Activated T-helper 17 cell treated with anti-CD3 and anti-CD28 coated beads, Interleukin-2, amount 50 U/mL, for 72 hours (primary cell): ENCODE data around the gene HDLBP. TPM values are rescaled to one million over a fixed set of nuclear protein-coding genes. Genes with fewer than 3 reads are reported as not detected.

Experiments
- ATAC-seq: fragments of 150-1000 bp; cut with Tn5 transposase; replicated peaks from 2 replicates; pipeline ENCODE4 v1.10.0; 2021; ENCODE audit warnings: mild to moderate bottlenecking, moderate library complexity
- H3K27ac Mint-ChIP-seq: one replicate; pipeline ENCODE4 v1.8.0; 2022; ENCODE audit warnings: mixed read lengths
- H3K27me3 Mint-ChIP-seq: one replicate; pipeline ENCODE4 v1.8.0; 2022; ENCODE audit warnings: mixed read lengths
- H3K36me3 Mint-ChIP-seq: one replicate; pipeline ENCODE4 v1.8.0; 2022; ENCODE audit warnings: low read depth, mild to moderate bottlenecking, mixed read lengths
- H3K4me1 Mint-ChIP-seq: one replicate; pipeline ENCODE4 v1.8.0; 2022; ENCODE audit warnings: mixed read lengths
- H3K4me3 Mint-ChIP-seq: one replicate; pipeline ENCODE4 v1.8.0; 2022; ENCODE audit warnings: mild to moderate bottlenecking, mixed read lengths
- H3K9me3 Mint-ChIP-seq: one replicate; pipeline ENCODE4 v1.8.0; 2022; ENCODE audit warnings: mixed read lengths
- total RNA-seq, 2 donors: library from RNA; stranded (reverse); gene quantifications; one replicate each; pipeline ENCODE4 v1.2.3, GENCODE V29; 2022

The HDLBP gene
- total RNA-seq, 2 donors from 2014 or later, result 303 to 319 TPM

DNA sequence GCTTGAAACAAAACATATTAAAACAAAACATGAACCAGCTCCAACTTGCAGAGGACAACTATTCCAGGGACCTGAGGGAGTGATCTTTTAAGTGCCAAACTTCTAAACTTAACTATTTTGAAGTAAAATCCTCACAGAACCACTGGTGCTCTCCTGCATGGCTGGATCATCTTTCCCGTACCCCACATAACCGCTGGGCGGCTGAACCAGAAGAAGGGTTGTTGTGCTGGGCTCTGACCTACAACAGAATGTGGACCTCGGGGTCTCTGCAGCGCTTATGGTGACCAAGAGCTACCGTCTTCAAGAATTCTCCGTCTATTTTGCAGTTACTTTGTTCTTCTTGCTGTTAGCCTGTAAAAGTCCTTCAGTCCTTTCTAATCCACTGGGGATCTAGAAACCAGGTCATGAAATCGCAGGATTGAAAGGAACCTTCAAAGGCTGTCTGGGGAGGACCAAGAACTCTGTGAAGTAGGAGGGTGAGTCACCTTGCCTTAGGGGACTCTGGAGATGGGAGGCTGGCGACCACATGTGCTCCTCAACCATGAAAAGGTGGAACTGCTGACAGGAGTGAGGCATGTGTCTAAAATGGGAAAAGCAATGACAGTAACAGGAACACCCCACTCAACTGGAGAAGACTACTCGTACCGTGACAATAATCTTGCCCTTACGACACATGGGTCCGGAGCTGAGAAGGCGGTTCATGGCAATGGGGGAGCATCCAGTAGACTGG is 46.6 kb downstream of the HDLBP start:
- no peak overlapping the region for H3K4me3 Mint-ChIP-seq
- peaks cover 41% of the 10 kb centered on the region for H3K4me1 Mint-ChIP-seq
- H3K36me3 Mint-ChIP-seq, result peaks cover 69% of the 10 kb centered on the region
- no peaks in the 10 kb centered on the region for H3K27me3 Mint-ChIP-seq
- no peak overlapping the region for H3K27ac Mint-ChIP-seq
- H3K9me3 Mint-ChIP-seq, result no peaks in the 10 kb centered on the region
- ATAC-seq, result no peak

DNA sequence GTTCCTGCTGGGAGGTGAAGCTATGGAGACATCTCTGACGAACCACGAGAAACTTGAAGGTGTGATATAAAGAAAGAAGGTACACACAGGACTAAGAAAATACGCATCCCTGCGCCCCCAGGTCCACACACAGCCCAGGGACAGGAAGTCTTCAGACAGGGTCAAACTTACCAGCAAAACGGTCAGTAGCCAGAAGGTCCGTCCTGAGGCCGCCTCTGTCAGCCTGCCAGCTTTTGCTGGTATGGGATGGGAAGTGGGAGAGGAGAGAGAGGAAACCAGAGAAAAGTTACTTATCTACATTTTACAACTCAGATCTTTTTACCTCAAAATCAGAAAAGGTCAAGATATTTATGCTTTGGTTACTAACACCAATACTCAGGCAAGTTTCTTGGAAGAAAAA is 47.2 kb downstream of the HDLBP start:
- H3K4me3 Mint-ChIP-seq, result no peak overlapping the region
- H3K27me3 Mint-ChIP-seq, result no peaks in the 10 kb centered on the region
- peak overlapping the region; percentile 72 for H3K27ac Mint-ChIP-seq
- no peak for ATAC-seq
- H3K36me3 Mint-ChIP-seq, result peaks cover 75% of the 10 kb centered on the region
- no peaks in the 10 kb centered on the region for H3K9me3 Mint-ChIP-seq
- peaks cover 36% of the 10 kb centered on the region for H3K4me1 Mint-ChIP-seq

DNA sequence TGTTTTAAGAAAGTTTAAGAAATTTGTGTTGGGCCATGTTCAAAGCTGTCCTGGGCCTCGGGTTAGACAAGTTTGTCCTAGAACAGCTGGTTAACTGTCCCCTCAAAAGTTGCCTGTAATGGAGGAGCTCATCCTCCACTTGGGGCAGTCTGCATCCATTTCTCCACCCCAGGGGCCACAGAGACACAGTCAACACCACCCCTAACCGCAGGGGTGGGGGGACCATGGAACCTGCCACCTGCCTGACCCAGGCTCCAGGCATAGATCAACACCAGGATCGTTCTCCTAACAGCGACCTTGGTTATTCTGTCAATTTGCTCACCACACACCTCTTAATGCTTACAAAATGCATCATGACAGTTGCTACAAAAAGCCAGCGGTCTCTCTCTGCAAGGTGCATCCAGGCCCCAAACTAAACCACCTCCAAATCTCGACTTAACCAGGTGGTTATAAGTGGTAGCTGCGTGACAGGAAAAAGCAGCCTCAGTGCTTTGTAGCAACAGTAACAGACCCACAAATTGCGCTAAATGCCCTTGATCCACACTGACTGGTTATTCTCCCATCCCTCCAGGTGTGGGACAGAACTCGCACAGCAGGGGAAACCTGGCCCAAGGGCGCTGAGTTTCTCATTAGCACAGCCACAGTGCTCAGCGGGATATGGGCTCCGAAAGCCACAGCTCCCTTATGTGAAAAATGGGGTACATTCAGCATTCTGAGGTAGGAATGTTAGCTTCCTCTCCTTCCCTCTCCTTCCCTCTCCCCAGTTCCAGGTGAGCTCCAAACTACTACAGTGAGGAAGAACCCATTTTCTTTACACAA is 48.0 kb downstream of the HDLBP start:
- no peak for ATAC-seq
- Mint-ChIP-seq H3K4me3 (no peak overlapping the region), H3K27ac (peak overlapping the region; percentile 72), H3K36me3 (peaks cover 83% of the 10 kb centered on the region), H3K27me3 (no peaks in the 10 kb centered on the region), H3K4me1 (peaks cover 33% of the 10 kb centered on the region), H3K9me3 (no peaks in the 10 kb centered on the region)

DNA sequence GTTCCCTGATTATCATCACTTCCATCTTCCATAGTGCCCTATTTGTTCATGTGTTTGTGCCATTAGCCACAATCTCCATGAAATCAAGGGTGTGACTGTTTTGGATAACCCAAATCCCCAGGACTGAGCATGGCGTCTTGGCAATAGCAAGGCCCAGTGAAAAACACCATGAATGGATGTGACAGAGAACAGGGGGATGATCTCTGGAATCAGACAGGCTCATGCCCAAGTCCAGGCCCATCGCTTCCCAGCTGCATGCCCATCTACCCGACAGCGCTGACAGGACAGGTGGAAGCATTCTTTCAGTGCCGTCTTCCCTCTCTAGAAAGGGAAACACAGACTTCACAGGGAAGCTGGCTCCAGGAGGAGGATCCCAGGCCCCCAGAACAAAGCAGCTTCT is 50.0 kb downstream of the HDLBP start:
- ATAC-seq, result no peak
- H3K9me3 Mint-ChIP-seq, result no peaks in the 10 kb centered on the region
- no peaks in the 10 kb centered on the region for H3K27me3 Mint-ChIP-seq
- no peak overlapping the region for H3K27ac Mint-ChIP-seq
- no peak overlapping the region for H3K4me3 Mint-ChIP-seq
- peaks cover 21% of the 10 kb centered on the region for H3K4me1 Mint-ChIP-seq
- peaks cover 96% of the 10 kb centered on the region for H3K36me3 Mint-ChIP-seq

DNA sequence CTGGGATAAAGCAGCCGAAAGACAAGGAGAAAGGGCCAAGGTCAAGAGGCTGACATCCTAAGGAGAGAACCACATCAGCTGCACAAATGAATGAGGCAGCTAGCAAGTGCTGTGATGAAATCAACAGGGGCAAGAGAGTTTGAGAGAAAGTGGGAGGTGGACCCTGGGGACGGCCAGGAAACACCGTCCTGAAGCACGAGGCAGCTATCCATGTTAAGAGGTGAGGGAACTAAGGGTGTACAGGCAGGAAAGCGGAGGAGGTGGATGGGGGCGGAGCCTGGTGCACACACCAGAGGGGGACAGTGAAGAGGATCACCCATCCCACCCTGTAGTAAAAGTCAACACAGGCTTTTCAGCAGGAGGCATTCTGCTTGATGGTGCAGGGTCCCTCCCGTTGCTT is 52.4 kb downstream of the HDLBP start:
- Mint-ChIP-seq H3K27me3 (no peaks in the 10 kb centered on the region), H3K36me3 (peaks cover 100% of the 10 kb centered on the region), H3K4me3 (no peak overlapping the region), H3K27ac (peak overlapping the region; percentile 16), H3K4me1 (peaks cover 14% of the 10 kb centered on the region), H3K9me3 (no peaks in the 10 kb centered on the region)
- ATAC-seq, result no peak

DNA sequence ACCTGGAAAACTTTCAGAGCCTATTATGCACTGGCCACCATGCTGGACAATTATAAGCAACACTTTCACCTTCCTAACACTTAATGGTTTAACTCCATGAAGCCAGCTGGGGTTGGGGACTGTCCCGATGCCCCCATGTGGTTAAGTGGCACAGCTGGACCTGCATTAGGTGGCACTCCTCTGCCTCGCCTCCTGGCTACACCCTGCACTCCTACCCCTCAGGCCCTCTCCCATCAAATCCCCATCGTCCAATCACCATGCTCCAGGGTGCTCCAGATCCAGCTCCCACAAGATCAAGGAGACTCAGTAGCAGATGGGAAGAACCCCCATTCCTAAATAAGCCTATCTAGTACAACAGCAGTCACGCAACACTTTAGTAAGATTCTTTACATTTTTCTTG is 53.8 kb downstream of the HDLBP start:
- H3K4me1 Mint-ChIP-seq, result peaks cover 2% of the 10 kb centered on the region
- H3K9me3 Mint-ChIP-seq, result no peaks in the 10 kb centered on the region
- no peaks in the 10 kb centered on the region for H3K27me3 Mint-ChIP-seq
- no peak overlapping the region for H3K4me3 Mint-ChIP-seq
- no peak for ATAC-seq
- peaks cover 99% of the 10 kb centered on the region for H3K36me3 Mint-ChIP-seq
- no peak overlapping the region for H3K27ac Mint-ChIP-seq

DNA sequence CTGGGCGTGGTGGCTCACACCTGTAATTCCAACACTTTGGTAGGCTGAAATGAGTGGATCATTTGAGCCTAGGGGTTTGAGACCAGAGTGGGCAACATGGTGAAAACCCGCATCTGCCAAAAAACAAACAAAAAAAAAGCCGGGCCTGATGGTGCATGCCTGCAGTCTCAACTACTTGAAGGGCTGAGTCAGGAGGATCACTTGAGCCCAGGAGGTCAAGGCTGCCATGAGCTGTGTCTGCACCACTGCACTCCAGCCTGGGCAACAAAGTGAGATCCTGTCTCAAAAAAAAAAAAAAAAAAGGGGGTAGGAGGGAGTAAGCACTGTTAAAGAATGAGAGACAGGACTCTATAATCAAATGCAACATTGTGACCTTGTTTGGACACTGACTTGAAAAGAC is 54.6 kb downstream of the HDLBP start:
- no peaks in the 10 kb centered on the region for H3K27me3 Mint-ChIP-seq
- H3K4me1 Mint-ChIP-seq, result no peaks in the 10 kb centered on the region
- ATAC-seq, result no peak
- H3K27ac Mint-ChIP-seq, result no peak overlapping the region
- peaks cover 99% of the 10 kb centered on the region for H3K36me3 Mint-ChIP-seq
- H3K4me3 Mint-ChIP-seq, result no peak overlapping the region
- H3K9me3 Mint-ChIP-seq, result no peaks in the 10 kb centered on the region

DNA sequence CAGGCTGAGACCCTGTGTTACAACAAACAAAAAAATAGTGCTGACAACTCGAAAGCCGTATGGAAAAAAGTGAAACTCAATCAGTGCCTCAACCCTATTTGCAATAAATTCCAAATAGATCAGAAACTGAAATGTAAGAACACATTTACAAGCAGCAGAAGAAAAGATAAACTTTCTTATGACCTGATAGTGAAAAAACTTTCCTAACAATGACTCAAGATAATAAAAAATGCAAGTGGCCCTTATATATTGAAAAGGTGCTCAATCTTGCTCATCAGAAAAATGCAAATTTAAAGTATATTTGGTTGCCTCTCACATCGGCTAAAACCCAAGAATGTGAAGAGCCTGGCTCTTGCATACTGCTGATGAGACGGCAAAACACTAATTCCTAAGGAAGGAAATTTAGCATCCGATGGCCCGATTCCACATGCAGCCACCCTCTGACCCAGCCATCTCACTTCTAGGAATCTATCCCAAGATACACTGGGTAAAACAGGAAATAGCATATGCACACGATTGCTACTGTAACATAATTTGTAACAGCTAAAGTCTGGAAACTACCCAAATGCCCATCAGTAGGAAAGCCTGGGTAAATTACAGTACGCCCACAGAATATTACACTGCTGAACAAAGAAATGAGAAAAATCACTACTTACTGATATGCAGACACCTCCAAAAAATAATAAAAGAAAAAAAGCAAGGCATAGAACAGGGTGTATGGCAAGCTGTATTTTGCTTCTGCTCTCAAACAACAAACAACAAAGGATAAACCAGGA is 56.8 kb downstream of the HDLBP start:
- H3K9me3 Mint-ChIP-seq, result no peaks in the 10 kb centered on the region
- peak overlapping the region; percentile 7 for H3K27ac Mint-ChIP-seq
- no peaks in the 10 kb centered on the region for H3K4me1 Mint-ChIP-seq
- no peaks in the 10 kb centered on the region for H3K27me3 Mint-ChIP-seq
- H3K4me3 Mint-ChIP-seq, result no peak overlapping the region
- no peak for ATAC-seq
- H3K36me3 Mint-ChIP-seq, result peaks cover 99% of the 10 kb centered on the region

DNA sequence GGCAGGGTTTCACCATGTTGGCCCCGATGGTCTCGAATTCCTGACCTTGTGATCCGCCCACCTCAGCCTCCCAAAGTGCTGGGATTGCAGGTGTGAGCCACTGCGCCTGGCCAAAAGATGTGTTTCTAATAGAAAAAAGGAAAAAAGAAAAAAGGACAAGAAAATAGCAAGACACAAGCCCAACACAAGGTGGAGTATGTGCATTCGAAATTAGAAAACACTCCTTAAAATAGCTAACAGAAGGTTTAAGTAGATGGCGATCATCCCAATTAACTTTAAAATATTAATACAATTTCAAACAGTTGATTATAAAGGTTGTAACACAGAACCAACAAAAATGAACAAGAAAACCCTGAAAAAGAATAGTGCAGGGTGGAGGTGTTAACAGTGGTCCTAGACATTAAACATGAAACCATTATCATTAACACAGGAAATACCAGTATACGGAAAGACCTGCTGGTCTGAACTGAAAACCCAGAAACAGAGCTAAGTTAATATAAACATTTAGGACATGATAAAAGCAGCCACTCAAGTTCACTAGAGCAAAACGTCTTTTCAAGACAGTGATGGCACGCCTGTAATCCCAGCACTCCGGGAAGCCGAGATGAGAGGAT is 57.9 kb downstream of the HDLBP start:
- Mint-ChIP-seq H3K4me1 (no peaks in the 10 kb centered on the region), H3K27me3 (no peaks in the 10 kb centered on the region), H3K4me3 (no peak overlapping the region), H3K9me3 (no peaks in the 10 kb centered on the region), H3K27ac (no peak overlapping the region), H3K36me3 (peaks cover 99% of the 10 kb centered on the region)
- no peak for ATAC-seq

DNA sequence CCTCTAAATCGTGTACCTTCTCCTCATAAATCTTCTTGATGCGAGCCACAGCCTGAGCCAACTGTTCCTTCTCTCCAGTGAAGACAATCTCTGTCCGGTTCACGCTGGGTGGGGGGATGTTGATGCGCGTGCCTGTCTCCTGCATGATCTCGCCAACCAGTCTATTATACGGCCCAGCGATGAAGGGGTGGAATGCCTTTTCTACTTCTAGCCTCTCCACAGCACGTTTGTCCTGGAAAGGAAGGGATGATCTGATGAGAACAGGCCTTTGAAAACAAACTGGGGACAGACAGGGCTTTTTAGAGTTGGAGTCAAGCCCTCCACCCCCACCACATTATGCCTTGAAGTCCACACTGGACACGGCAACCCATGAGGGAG is 59.3 kb downstream of the HDLBP start:
- H3K4me3 Mint-ChIP-seq, result no peak overlapping the region
- ATAC-seq, result no peak
- no peaks in the 10 kb centered on the region for H3K27me3 Mint-ChIP-seq
- peaks cover 99% of the 10 kb centered on the region for H3K36me3 Mint-ChIP-seq
- no peak overlapping the region for H3K27ac Mint-ChIP-seq
- H3K4me1 Mint-ChIP-seq, result no peaks in the 10 kb centered on the region
- H3K9me3 Mint-ChIP-seq, result no peaks in the 10 kb centered on the region

DNA sequence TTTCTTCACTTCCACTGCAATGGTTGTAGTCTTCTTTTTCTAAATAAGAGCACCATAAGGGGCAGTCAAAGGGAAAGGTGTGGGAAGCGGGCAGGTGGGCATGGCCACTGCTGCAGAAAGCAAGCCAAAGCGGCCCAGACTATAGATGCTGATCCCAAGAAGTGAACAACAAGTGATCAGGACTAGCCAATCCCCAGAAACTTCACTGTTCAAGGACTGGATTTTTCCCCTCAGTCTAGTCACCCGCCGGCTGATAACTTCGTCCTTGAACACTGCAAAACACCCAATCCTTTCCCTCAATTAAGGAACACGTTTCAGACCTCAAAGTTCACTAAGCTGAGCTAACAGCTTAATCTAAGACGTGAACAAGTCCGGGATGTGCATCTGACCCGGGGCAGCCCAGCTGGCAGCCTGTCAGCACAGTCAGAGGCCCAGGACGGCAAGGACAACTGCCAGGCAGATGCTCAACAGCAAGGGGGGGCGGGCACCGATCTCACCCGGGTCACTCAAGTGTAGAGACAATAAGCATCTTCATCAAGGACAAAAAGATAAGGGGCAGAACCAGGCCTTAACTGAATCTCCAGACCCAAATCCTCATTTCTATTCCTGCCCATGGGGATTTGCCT is 59.8 kb downstream of the HDLBP start:
- Mint-ChIP-seq H3K27ac (no peak overlapping the region), H3K27me3 (no peaks in the 10 kb centered on the region), H3K36me3 (peaks cover 99% of the 10 kb centered on the region), H3K4me1 (no peaks in the 10 kb centered on the region), H3K4me3 (no peak overlapping the region), H3K9me3 (no peaks in the 10 kb centered on the region)
- ATAC-seq, result no peak

DNA sequence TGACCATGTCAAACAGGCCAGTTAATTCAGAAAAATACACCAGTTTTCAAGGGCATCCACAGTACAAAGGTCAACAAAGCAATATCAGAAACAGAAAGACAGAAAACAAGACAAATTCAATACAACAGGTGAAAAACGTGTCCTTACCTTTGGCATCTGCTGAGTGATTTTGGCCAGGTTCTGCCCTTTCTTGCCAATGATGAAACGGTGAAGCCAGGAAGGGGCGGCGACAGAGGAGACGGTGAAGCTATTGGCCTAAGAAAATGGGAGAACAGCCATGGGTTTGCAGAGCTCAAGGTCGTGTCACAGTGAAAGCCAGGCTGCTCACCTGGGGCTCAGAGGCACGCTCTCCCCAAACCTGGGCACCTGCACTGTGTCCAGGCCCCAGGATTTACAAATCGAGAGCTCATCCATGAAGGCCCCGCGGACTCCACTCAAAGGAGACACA is 60.5 kb downstream of the HDLBP start:
- H3K9me3 Mint-ChIP-seq, result no peaks in the 10 kb centered on the region
- no peaks in the 10 kb centered on the region for H3K4me1 Mint-ChIP-seq
- peaks cover 99% of the 10 kb centered on the region for H3K36me3 Mint-ChIP-seq
- no peak overlapping the region for H3K4me3 Mint-ChIP-seq
- no peak overlapping the region for H3K27ac Mint-ChIP-seq
- H3K27me3 Mint-ChIP-seq, result no peaks in the 10 kb centered on the region
- ATAC-seq, result no peak

DNA sequence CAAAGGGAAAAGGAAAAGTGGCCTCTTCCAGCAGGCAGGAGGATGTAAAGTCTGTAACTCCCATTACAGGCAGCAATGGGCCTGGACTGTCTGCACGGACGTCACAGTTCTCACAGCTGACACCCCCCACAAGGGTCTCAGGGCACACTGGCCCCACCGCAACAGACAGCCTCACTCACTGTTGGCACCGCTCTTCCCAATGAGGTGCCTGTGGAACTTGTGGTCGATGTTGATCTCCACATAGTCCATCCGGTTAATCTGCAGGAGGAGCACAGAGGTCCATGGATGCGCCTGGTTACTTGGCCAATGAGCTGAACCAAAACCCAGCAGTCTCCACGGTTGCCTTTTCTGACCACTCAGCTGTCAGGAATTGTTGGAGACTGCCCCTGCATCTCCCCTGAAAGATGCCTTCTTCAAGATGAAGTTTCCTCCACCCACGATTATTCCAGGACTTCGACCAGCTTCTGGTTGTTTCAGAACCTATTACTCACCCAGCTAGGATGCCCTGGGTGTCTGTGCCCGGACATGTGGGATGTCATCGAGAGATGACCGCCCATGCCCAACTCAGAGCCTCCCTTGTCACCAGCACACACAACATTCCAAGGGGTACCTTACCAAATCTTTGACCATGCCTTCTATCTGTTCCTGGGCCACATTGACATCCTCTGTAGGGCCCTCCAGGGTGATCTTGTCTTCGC is 62.5 kb downstream of the HDLBP start:
- Mint-ChIP-seq H3K27ac (no peak overlapping the region), H3K36me3 (peaks cover 100% of the 10 kb centered on the region), H3K9me3 (no peaks in the 10 kb centered on the region), H3K4me3 (no peak overlapping the region), H3K4me1 (no peaks in the 10 kb centered on the region), H3K27me3 (no peaks in the 10 kb centered on the region)
- no peak for ATAC-seq
